ENCODE data around the gene ADSS2. TPM values are rescaled to one million over a fixed set of nuclear protein-coding genes. Genes with fewer than 3 reads are reported as not detected.

ADSS2 gene
- total RNA-seq = 63.0 and 81.6 TPM in 2 replicates

DNA sequence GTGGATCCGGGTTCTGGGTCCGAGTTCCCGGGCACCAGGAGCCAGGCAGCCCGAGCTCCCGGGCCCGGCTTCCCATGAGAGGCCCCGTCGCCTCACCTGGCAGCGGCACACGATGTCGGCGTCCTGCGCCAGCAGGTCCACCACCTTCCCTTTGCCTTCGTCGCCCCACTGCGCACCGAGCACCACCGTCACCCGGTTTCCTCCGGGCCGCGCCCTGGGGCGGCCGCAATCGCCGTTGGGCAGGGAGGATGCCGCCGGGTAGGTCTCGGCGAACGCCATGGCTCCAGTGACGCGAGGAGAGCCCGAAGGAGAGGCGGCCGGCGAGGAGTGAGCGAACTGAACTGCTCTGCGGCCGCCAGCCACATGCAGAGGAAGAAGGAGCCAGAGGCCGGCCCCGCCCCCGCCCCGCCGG, at the start of gene ADSS2:
TSS of gene ADSS2 (minus strand) at position 371 of the 412 bp plus-strand sequence. CDS start at position 279, 92 bp downstream.

DNA sequence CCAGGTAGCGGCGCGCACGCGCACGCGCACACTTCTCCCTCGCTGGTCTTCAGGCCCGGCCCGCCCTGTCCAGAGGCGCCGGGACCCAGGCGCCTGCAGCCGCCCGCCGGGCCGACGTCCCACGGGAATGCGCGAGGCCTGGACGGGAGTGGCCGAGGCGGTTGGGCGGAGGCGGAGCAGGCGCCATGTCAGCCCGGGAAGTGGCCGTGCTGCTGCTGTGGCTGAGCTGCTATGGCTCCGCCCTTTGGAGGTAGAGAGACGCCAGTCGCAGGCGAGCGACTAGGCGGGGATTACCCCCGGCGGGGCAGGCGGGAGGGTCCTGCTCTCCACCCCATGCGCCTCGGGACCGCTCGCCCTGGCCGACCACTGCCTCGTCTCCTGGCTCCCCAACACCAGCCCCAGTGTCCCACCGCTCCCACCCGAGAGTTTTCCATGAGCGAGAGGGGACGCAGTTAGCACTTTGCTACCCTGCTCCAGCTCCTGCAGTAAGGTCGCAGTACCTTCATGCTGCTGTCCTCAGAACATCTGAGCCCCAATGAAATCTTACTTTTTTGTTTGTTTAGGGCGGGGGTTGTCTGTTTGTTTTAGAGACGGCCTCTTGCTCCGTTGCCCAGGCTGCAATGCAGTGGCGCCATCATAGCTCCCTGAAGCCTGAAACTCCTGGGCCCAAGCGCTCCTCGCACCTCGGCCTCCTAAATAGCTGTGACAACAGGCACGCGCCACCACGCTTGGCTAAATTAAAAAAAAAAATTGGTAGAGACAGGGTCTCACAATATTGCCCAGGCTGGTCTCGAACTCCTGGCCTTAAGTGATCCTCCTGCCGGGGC, 9.7 kb upstream of the ADSS2 start, which contains the start of gene CATSPERE:
TSS of gene CATSPERE (plus strand) at position 29 of the 827 bp plus-strand sequence. CDS start at position 186, 157 bp downstream.

Other genes starting within 250 kb of the ADSS2 start
- 0.77 and 0.98 TPM in 2 replicates for gene CATSPERE, start 9.4 kb upstream of the ADSS2 start, total RNA-seq
- gene DESI2, start 201.2 kb upstream of the ADSS2 start, total RNA-seq = 44.2 and 54.7 TPM in 2 replicates